ENCODE data around the gene RAD21L1.

- TF ChIP-seq POLR2A (IDR thresholded peaks at IDR 0.05) (no peak), CTCF (IDR thresholded peaks at IDR 0.05) (no peak)
Observed at GRCh38 chr20:1255675-1256074, 29.8 kb downstream of the RAD21L1 start.
